SK-N-SH (cell line): ENCODE results near the gene TESK1.

Experiments
- POLR2AphosphoS5 ChIP-seq: IDR thresholded peaks from 2 replicates; pipeline ENCODE4 v1.6.1; 2012; ENCODE audit warnings: low read depth, low read length
- RCOR1 ChIP-seq: fragments of 150-350 bp; IDR thresholded peaks from 2 replicates; pipeline ENCODE4 v1.6.1; 2017; ENCODE audit warnings: antibody characterized with exemption, low read length
- TAF1 ChIP-seq: IDR thresholded peaks from 2 replicates; pipeline ENCODE4 v1.6.1; 2012; ENCODE audit warnings: low read depth, mild to moderate bottlenecking, low read length, moderate library complexity, borderline replicate concordance
- YY1 ChIP-seq: IDR thresholded peaks from 2 replicates; pipeline ENCODE4 v1.4.0; 2012; ENCODE audit warnings: low read depth, mild to moderate bottlenecking
- TF ChIP-seq, protein P1 (sequence below): IDR thresholded peaks from 2 replicates; pipeline ENCODE4 v1.4.0; 2012; ENCODE audit warnings: low read depth
- TF ChIP-seq, protein P2 (sequence below): fragments of 150-350 bp; IDR thresholded peaks from 2 replicates; pipeline ENCODE4 v1.6.1; 2017; ENCODE audit warnings: antibody characterized with exemption, low read length, low read depth, borderline replicate concordance

DNA sequence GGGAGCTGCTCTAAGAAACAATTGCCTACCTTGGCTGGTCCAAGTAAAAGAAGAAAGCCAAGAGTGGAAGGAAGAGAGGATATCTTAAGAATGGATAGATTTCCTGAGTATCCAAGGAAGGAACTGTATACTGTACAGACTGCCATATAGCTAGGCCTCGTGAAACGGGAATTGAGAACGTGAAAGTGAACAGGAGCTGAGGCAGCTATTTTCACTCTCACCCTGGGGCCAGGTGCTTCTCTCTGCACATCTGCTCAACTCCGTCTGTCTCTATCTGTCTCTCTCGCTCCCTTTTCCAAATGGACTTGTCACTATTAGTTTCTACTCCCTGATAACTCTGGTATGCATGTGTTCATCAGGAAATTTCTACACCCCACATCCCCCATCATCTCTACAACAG lies 35.9 kb upstream of the TESK1 start:
- TF ChIP-seq, protein P1, sequence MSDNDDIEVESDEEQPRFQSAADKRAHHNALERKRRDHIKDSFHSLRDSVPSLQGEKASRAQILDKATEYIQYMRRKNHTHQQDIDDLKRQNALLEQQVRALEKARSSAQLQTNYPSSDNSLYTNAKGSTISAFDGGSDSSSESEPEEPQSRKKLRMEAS = no peak
- TF ChIP-seq YY1 (no peak), RCOR1 (no peak), TAF1 (no peak), POLR2AphosphoS5 (no peak)
- TF ChIP-seq, protein P2, sequence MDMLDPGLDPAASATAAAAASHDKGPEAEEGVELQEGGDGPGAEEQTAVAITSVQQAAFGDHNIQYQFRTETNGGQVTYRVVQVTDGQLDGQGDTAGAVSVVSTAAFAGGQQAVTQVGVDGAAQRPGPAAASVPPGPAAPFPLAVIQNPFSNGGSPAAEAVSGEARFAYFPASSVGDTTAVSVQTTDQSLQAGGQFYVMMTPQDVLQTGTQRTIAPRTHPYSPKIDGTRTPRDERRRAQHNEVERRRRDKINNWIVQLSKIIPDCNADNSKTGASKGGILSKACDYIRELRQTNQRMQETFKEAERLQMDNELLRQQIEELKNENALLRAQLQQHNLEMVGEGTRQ = no peak
